Measurements from ENCODE around the gene LHFPL3.

The LHFPL3 gene

DNA sequence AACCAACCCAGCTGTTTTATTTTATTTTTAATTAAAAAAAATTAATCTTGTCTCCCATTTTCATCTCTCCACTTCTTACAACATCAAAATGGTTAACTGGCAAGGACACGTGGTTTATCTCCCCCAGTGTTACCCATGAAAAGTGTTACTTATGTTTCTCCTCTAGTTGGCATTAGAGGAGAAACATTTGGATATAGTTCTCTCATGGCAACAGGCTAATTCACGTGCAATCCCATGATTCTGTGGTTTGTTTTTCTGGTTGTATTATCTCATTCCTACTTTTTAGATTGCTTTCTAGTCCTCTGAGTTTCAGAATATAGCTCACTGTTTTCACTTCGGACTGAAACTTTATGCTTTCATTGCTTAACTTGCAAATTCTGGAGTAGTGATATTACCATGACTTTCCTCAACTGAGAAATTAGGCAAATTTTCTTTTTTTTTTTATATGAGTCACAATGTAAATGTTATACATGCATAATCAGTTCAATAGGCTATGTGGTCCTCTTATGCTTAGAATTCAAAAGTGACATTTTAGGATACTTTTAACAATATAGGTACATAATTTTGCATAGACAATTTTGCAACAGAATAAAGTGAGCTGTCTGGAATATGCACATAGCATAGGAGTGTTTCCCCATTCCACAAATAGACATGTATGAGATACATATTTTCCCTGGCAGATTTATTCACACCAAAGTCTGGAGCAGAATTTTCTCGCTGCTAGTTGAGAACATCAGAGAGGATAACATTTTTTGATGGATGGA lies 43.0 kb downstream of the LHFPL3 start:
- FAIRE-seq (no peak), DNase-seq (ENCODE audit: insufficient read length, low spot score) (no peak)
- TF ChIP-seq, protein P1, sequence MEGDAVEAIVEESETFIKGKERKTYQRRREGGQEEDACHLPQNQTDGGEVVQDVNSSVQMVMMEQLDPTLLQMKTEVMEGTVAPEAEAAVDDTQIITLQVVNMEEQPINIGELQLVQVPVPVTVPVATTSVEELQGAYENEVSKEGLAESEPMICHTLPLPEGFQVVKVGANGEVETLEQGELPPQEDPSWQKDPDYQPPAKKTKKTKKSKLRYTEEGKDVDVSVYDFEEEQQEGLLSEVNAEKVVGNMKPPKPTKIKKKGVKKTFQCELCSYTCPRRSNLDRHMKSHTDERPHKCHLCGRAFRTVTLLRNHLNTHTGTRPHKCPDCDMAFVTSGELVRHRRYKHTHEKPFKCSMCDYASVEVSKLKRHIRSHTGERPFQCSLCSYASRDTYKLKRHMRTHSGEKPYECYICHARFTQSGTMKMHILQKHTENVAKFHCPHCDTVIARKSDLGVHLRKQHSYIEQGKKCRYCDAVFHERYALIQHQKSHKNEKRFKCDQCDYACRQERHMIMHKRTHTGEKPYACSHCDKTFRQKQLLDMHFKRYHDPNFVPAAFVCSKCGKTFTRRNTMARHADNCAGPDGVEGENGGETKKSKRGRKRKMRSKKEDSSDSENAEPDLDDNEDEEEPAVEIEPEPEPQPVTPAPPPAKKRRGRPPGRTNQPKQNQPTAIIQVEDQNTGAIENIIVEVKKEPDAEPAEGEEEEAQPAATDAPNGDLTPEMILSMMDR (IDR thresholded peaks at IDR 0.05; ENCODE audit: insufficient read depth, missing control alignments): no peak

DNA sequence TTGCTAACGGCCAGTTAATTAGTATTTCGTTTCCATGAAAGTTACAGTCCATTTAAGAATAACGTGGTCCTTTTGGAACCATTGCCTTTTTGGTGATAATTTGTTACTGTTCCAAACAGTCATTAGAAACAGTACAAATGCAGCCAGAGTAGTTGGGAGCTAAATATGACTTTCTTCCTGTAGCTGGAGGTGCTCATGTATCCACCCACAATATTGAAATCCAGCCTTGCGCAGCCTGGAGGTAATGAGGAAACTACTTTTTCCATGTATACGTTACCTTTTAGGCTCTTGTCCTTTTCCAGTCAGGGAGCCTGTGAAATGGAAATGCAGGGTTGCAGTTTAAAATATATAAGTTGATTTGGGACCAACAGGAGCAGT lies 43.6 kb downstream of the LHFPL3 start:
- no peak for DNase-seq (ENCODE audit: insufficient read length, low spot score)
- no peak for FAIRE-seq
- TF ChIP-seq, protein P1 (IDR thresholded peaks at IDR 0.05; ENCODE audit: insufficient read depth, missing control alignments): no peak

DNA sequence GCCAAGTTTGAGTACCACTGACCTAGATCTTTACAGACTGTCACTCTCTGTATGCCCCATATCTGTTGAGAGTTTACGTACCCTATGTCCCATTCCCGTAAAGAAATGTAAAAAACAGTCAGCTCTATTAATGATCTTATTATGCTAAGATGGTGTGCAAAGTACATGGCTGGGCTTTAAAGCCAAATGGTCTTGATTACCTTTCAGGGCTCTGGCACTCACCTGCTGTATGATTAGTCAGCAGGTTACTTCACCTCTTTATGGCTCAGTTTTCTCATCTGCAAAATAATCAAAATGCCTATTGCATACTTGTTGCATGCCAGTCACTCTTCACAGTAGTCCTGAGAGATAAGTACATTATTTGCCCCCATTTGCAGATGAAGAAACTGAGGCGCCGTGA lies 54.2 kb downstream of the LHFPL3 start:
- DNase-seq (ENCODE audit: insufficient read length, low spot score): no peak
- TF ChIP-seq, protein P1 (IDR thresholded peaks at IDR 0.05; ENCODE audit: insufficient read depth, missing control alignments): no peak
- FAIRE-seq: no peak

DNA sequence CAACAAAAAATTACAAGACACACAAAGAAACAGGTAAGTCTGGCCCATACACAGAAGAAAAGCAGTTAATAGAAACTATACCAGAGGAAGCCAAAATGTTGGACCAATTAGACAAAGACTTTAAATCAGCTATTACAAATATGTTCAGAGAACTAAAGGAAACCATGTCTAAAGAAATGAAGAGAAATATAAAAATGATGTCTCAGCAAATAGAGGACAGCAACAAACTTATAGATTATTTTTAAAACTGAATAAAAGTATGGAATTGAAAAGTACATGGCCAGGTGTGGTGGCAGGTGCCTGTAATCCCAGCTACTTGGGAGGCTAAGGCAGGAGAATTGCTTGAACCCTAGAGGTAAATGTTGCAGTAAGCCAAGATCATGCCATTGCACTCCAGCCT lies 58.5 kb downstream of the LHFPL3 start:
- FAIRE-seq: no peak
- no peak for DNase-seq (ENCODE audit: insufficient read length, low spot score)

DNA sequence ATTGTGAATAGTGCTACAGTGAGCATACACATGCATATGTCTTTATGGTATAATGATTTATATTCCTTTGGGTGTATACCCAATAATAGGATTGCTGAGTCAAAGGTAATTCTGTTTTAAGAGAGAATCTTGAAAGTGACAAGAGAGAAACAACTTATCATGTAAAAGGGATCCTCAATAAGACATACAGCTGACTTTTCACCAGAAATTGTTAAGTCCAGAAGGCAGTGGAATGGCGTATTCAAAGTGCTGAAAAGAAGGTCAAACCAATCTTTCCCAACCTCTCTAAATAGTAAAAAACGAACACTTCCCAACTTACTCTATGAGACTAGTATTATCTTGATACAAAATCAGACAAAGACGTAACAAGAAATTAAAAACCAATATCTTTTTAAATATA lies 59.8 kb downstream of the LHFPL3 start:
- TF ChIP-seq, protein P1 (IDR thresholded peaks at IDR 0.05; ENCODE audit: insufficient read depth, missing control alignments): no peak
- FAIRE-seq (no peak), DNase-seq (ENCODE audit: insufficient read length, low spot score) (no peak)

More for the DNA sequence above, 58.5 kb downstream of the LHFPL3 start:
- TF ChIP-seq, protein P1 (IDR thresholded peaks at IDR 0.05; ENCODE audit: insufficient read depth, missing control alignments): no peak

DNA sequence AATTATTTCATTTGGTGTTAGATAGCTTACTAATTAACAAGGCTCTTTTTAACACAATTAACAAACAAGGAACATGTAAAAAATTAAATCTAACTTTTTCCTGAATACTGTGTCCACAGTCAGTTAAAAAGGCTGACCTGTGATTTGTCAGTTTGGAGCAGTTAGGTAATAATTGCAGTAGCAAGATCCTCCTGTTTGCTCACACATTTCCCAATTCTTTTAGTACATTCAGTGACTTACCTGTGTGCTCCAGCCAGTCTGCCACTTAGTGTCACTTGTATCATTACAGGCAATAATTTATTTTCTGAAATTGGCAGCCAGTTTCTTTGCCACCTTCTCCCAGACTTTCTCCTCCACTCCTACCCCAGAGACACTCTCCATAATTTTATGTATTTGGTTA lies 66.8 kb downstream of the LHFPL3 start:
- no peak for FAIRE-seq
- TF ChIP-seq, protein P1 (IDR thresholded peaks at IDR 0.05; ENCODE audit: insufficient read depth, missing control alignments): no peak
- DNase-seq (ENCODE audit: insufficient read length, low spot score): no peak

DNA sequence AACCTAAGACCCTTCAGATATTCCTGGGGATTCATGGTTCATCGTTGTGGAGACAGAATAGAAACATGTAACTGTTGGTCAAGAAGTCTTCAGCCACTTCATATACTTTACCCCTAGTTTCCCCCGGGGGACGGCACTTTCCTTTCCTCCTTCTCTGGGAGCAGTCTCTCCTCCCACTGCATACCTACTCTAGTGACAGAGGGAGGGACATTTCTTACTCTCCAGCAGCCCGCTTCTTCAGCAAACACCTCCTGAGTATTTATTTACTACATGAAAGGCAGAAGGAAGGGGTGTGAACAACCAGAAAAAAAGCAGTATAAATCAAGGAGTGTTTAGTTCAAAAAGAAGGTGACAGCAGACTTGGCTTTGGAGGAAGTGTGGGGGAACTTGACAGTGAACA lies 69.0 kb downstream of the LHFPL3 start:
- TF ChIP-seq, protein P1 (IDR thresholded peaks at IDR 0.05; ENCODE audit: insufficient read depth, missing control alignments): no peak
- FAIRE-seq (no peak), DNase-seq (ENCODE audit: insufficient read length, low spot score) (no peak)
